Adipocyte (in vitro differentiated cells): ENCODE measurements around the gene PCDH15.

Source experiments
- DNase-seq: peaks from one replicate; pipeline ENCODE4 v3.0.0-alpha.2; 2015; ENCODE audit warnings: low read depth
- H3K27me3 ChIP-seq: replicated peaks from 2 replicates; pipeline ENCODE4 v1.7.0; 2013; ENCODE audit warnings: mild to moderate bottlenecking, low read length, moderate library complexity; ENCODE audit not compliant: control insufficient read depth, insufficient read depth
- H3K36me3 ChIP-seq: 2 replicates; pipeline ENCODE4 v1.7.0; 2013; ENCODE audit warnings: low read length, mild to moderate bottlenecking, moderate library complexity; ENCODE audit not compliant: control insufficient read depth, insufficient read depth, severe bottlenecking
- H3K4me1 ChIP-seq: 2 replicates; pipeline ENCODE4 v1.7.0; 2013; ENCODE audit warnings: mild to moderate bottlenecking, low read length, moderate library complexity; ENCODE audit not compliant: control insufficient read depth, insufficient read depth
- H3K4me3 ChIP-seq: 2 replicates; pipeline ENCODE4 v1.7.0; 2013; ENCODE audit warnings: mild to moderate bottlenecking, low read length, moderate library complexity
- H3K9ac ChIP-seq: 2 replicates; pipeline ENCODE4 v1.7.0; 2013; ENCODE audit warnings: mild to moderate bottlenecking, low read length, moderate library complexity
- H3K9me3 ChIP-seq: 2 replicates; pipeline ENCODE4 v1.7.0; 2013; ENCODE audit warnings: mild to moderate bottlenecking, low read length, moderate library complexity; ENCODE audit not compliant: control insufficient read depth

The PCDH15 gene

DNA sequence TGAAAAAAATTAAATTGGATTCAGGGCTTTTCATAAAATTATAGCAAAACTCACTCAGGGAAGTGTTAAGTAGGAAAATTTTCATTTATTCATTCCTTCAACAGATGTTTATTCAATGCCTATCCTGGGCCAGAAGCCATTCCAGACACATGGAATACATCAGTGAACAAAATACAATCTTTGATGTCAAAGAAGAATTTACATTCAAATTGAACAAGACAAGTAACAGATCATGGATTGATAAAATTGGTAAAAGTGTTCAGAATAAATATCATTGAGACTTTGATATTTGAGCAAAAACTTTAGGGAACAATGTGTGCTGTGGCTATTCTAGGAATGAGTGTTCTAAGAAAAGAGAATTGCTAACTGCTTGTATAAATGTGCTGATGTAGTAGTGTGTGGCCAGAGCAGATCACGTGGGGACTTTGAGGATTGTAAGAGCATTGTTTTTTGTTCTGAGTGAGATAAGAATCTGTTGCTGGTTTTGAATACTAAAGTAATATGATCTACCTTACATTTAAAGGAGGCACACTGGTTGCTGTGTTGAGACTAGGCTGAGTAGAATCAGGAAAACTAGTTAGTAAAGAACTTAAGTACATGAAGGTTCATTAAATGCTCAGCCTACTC, 957.2 kb downstream of the PCDH15 start:
- H3K27me3 ChIP-seq: peaks cover 9% of the 10 kb centered on the region
- no peaks in the 10 kb centered on the region for H3K4me1 ChIP-seq
- no peak for DNase-seq
- no peak overlapping the region for H3K4me3 ChIP-seq
- no peaks in the 10 kb centered on the region for H3K9me3 ChIP-seq
- no peak overlapping the region for H3K9ac ChIP-seq
- no peaks in the 10 kb centered on the region for H3K36me3 ChIP-seq

DNA sequence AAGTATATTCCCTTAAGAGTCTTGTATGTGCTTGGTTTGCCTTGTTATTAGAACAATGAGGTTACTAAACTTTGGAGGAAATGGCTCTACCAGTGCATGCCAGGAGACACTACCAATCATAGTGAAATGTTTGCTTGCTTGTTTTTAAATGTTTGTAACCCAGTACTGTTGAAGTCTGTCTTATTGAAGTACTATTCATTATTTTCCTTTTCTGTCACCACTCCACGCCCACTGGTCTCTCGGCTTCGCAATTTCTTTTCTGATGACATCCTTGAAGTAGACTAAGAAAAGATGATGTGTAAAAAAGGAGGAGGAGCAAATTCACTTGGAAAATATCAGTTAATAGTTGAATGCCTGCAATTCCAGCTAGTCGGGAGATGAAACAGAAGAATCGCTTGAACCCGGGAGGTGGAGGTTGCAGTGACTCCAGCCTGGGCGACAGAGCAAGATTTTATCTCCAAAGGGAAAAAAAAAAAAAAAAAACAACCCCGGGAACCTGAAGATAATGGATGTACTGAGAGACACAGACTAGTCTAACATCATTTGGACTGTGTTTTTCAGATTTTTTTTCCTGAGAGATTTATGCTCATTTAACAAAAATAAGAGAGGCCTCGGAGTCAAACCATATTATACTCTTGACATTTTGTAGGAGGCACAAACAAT, 959.4 kb downstream of the PCDH15 start:
- Histone ChIP-seq H3K4me1 (peaks cover 4% of the 10 kb centered on the region), H3K27me3 (peaks cover 9% of the 10 kb centered on the region), H3K4me3 (no peak overlapping the region), H3K9me3 (no peaks in the 10 kb centered on the region), H3K36me3 (no peaks in the 10 kb centered on the region), H3K9ac (no peak overlapping the region)
- DNase-seq: no peak

DNA sequence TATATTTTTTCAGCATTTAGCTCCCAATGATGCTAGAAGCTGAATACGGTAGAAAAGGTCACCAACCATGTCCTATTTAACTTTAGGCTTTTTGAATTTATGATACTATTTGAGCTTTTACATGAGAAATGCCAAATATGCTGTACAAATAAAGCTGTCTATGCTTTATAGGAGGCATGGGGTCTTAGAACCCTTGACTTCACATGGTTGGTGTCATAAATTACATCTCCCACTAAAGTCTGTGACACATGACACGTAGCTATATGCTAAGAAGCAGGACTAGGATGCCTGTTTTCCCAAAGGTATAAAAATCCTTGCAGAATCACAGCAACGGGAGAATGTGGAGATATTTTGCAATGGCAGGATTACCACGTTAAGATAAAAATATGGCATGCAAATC, 960.4 kb downstream of the PCDH15 start:
- Histone ChIP-seq H3K4me3 (no peak overlapping the region), H3K9me3 (no peaks in the 10 kb centered on the region), H3K9ac (no peak overlapping the region), H3K36me3 (no peaks in the 10 kb centered on the region), H3K27me3 (peaks cover 9% of the 10 kb centered on the region), H3K4me1 (peaks cover 10% of the 10 kb centered on the region)
- no peak for DNase-seq

DNA sequence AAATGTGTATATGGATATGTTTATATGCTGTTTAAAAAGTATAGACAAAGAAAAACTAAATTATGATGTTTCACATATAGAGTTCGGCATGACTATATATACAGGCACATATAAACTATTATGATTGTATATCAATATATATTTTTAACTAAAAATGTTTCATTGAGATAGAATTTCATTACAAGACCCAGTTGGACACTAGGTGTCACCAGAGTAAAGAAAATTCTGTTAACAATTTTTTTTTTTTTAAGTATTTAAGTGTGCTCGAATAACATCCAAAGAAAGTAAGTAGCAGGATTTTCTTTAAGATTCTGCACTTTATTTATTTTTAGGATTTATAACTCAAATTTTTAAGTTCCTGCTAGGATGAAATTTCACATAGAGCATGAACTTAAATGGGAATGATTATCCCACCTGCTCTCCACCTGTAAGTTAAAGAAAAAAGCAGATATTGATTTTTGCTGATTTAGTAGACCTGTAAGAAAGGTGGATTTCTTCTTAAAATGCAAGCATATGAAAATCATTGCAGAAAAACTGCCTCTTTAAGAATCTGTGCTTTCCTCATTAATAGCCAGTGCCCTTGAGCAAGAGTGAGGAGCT, 961.5 kb downstream of the PCDH15 start:
- peaks cover 10% of the 10 kb centered on the region for H3K4me1 ChIP-seq
- DNase-seq: peak; percentile 52
- H3K4me3 ChIP-seq: no peak overlapping the region
- peaks cover 9% of the 10 kb centered on the region for H3K27me3 ChIP-seq
- no peaks in the 10 kb centered on the region for H3K9me3 ChIP-seq
- H3K36me3 ChIP-seq: no peaks in the 10 kb centered on the region
- no peak overlapping the region for H3K9ac ChIP-seq

DNA sequence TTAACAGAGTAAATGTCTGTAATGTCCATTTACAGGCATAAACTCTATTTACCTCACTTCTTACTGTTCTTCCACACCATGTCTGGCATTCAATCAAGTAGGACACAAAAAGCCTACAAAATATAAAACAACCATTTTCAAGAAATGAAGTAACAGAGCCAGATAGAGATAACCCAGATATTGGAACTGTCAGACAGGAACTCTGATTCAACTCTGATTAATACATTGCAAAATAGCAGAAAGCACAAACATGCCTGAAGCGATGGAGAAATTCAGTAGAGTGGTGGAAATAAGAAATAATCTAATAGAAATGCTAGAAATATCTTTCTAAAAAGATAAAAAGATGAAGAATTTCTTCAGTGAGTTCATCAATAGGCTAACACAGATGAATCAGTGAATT, 964.4 kb downstream of the PCDH15 start:
- DNase-seq: no peak
- Histone ChIP-seq H3K9ac (no peak overlapping the region), H3K27me3 (peaks cover 9% of the 10 kb centered on the region), H3K9me3 (no peaks in the 10 kb centered on the region), H3K4me1 (peaks cover 10% of the 10 kb centered on the region), H3K4me3 (no peak overlapping the region), H3K36me3 (no peaks in the 10 kb centered on the region)

DNA sequence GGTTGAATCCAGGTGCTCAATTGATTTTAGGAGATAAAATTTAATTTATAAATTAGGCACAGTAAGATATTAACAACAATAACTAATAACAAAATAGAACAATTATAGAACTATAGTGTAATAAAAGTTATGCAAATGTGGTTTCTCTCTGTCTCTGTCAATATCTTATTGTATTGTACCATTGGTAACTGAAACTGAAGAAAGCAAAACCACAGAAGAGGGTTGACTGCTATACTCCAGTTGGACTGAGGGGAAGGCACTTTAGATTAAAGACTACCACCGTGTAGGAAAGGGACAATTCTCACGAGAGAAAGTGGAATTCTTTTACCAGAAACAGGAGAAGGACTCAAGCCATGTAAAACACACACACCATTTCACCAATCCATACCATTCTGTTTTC, 967.1 kb downstream of the PCDH15 start:
- Histone ChIP-seq H3K4me1 (peaks cover 10% of the 10 kb centered on the region), H3K9ac (no peak overlapping the region), H3K9me3 (no peaks in the 10 kb centered on the region), H3K36me3 (no peaks in the 10 kb centered on the region), H3K4me3 (no peak overlapping the region), H3K27me3 (no peaks in the 10 kb centered on the region)
- DNase-seq: no peak

DNA sequence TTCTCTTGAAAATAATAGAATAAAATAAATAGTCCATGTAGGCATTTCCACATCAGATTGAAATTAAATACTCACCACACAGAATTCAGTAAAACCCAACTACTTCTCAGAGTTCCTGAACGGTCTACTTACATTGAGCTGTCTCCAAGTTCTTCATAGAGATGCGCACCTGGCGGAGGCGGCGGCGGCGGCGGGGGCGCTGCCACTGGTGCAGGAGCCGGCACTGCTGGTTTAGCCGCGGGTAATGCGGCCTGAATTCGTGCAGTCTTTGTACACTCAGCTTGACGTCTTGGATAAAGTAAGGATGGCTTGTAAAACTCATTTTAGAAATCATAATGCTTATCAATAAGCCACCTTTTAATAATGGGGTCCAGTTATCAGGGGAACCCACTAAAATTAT, 973.8 kb downstream of the PCDH15 start:
- no peaks in the 10 kb centered on the region for H3K4me1 ChIP-seq
- H3K36me3 ChIP-seq: no peaks in the 10 kb centered on the region
- no peaks in the 10 kb centered on the region for H3K27me3 ChIP-seq
- H3K4me3 ChIP-seq: no peak overlapping the region
- no peak for DNase-seq
- no peaks in the 10 kb centered on the region for H3K9me3 ChIP-seq
- no peak overlapping the region for H3K9ac ChIP-seq

DNA sequence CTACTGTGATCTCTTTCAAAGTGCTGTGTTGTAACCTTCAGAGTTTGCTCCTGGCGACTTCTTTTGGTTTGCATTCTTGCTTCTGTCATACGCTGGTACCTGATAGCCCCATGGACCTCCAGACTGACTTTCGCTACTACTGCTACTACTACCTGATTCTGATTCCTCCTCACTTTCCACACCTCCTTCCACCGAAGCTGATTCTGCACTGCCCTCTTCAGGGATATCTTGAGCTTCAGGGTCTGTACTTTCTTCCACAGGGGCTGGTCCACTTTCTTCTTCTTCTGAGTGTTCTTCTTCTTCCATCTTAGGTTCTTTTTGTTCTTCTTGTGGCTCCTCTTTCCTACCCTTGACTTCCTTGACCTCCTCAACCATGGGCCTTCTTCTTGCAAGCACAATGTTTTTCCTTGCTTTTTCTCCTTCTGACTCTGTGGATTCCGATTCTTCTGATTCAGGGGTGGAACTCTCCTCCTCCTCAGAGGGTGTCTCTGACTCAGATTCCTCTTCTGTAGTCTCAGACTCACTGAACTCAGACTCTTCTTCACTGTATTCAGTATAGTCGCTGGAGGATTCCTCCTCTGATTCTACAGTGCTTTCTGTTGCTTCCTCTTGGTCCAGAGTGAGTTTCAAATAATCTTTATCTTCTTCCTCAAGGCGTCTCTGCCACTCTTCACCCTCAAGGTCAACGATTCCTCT, 992.2 kb downstream of the PCDH15 start:
- Histone ChIP-seq H3K9me3 (no peaks in the 10 kb centered on the region), H3K27me3 (no peaks in the 10 kb centered on the region), H3K36me3 (no peaks in the 10 kb centered on the region), H3K9ac (no peak overlapping the region), H3K4me1 (no peaks in the 10 kb centered on the region), H3K4me3 (no peak overlapping the region)
- DNase-seq: no peak

DNA sequence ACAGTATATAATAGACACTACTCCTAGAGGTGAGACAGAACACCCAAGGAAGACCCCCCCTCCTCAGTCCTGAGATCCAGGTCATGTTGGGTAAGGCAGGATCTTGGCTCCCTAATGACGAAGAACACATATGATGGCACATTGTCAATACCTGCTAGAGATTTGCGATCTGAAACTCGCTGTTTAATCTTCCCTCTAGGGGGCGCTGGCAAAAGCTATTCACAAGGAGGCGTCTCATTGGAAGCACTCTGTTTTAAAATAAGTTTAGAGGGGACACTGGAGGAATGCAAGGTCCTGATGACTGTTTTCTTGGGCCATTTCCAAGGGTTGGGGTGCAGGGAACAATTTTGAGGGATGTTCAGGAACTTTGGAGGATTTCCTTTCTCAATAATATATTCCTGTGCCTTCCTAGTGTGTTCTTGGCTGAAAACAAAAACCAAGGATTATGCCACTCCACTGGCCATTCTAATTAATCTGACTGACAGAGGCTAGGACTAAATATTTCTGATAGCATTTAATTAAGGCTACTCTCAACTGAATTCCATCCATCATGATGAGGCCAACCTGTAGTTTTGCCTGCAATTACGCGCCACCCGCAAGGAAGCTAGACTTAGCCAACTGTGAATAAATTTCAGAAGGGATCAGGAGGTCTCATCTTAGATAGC, 1014.7 kb downstream of the PCDH15 start:
- Histone ChIP-seq H3K27me3 (no peaks in the 10 kb centered on the region), H3K9ac (no peak overlapping the region), H3K36me3 (no peaks in the 10 kb centered on the region), H3K9me3 (no peaks in the 10 kb centered on the region), H3K4me1 (no peaks in the 10 kb centered on the region), H3K4me3 (no peak overlapping the region)
- DNase-seq: no peak

DNA sequence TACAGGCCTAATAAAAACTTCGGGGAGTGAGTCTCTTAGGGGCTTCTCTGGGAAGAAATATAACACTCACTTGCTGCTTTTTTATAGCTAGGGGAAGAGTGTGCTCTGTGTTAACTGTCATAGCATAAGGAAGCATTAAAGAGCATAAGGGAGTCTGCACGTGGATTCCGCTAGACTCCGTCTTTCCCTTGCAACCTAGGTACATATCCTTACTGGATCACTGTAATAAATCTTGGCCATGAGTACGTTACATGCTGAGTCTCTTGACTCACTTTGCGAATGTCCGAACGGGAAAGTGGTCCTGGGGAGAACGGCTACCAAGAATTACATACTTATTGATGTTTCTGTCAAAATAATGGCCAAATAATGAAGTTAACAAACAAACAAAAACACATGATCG, 1029.3 kb downstream of the PCDH15 start:
- H3K27me3 ChIP-seq: no peaks in the 10 kb centered on the region

DNA sequence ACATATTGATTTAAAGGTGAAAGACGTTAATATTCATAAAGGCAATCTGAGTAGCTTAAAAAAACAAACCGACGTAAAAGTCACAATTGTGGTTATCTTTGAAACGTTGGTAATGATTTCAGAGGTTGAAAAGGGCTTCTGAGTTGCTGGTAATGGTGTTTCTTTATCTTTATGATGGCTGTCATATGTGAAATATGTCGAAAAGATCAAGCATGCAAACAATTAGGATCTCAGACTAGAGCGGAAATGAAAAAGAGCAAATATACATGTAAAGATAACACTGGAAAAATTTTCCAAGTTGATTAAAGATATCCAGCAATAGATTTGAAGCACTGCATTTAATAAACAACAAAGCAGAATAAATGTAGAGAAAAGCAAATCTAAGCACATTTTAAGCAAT, 1030.1 kb downstream of the PCDH15 start:
- DNase-seq: no peak
- Histone ChIP-seq H3K4me1 (no peaks in the 10 kb centered on the region), H3K9me3 (no peaks in the 10 kb centered on the region), H3K9ac (no peak overlapping the region), H3K4me3 (no peak overlapping the region), H3K36me3 (no peaks in the 10 kb centered on the region), H3K27me3 (no peaks in the 10 kb centered on the region)

More for the DNA sequence above, 1029.3 kb downstream of the PCDH15 start:
- Histone ChIP-seq H3K4me3 (no peak overlapping the region), H3K9me3 (no peaks in the 10 kb centered on the region), H3K4me1 (no peaks in the 10 kb centered on the region), H3K36me3 (no peaks in the 10 kb centered on the region), H3K9ac (no peak overlapping the region)
- DNase-seq: no peak
